OCI-LY1 (cell line): ENCODE measurements around the gene SPACDR.
A peak's percentile ranks its signal among the peaks of the same experiment; 100 is the strongest.

ENCODE experiments used
- H2AFZ ChIP-seq: fragments of 200-600 bp; sonication (generic), shearing (Covaris generic); 2 replicates; pipeline ENCODE4 v1.6.0; 2014; ENCODE audit warnings: antibody characterized with exemption, mild to moderate bottlenecking, low read length
- H3F3A ChIP-seq: fragments of 200-600 bp; sonication (generic), shearing (Covaris generic); 2 replicates; pipeline ENCODE4 v1.6.0; 2014; ENCODE audit warnings: mild to moderate bottlenecking, antibody characterized with exemption, low read length, moderate library complexity; ENCODE audit not compliant: insufficient read depth
- H3K27ac ChIP-seq: fragments of 200-600 bp; sonication (generic); 2 replicates; pipeline ENCODE4 v1.5.1; 2014; ENCODE audit warnings: low read length, mixed run types, mild to moderate bottlenecking, low read depth; ENCODE audit not compliant: poor library complexity, severe bottlenecking
- H3K27me3 ChIP-seq: fragments of 200-600 bp; sonication (generic); 2 replicates; pipeline ENCODE4 v1.6.0; 2014; ENCODE audit warnings: antibody characterized with exemption, mild to moderate bottlenecking, low read length, moderate library complexity; ENCODE audit not compliant: insufficient read depth
- H3K36me3 ChIP-seq: fragments of 200-600 bp; sonication (generic); 2 replicates; pipeline ENCODE4 v1.6.1; 2014; ENCODE audit warnings: mild to moderate bottlenecking, antibody characterized with exemption, low read length, moderate library complexity, mixed read lengths; ENCODE audit not compliant: insufficient read depth
- H3K4me1 ChIP-seq: fragments of 200-600 bp; sonication (generic); 2 replicates; pipeline ENCODE4 v1.5.1; 2014; ENCODE audit warnings: mild to moderate bottlenecking, low read length, moderate library complexity; ENCODE audit not compliant: insufficient read depth, severe bottlenecking
- H3K4me2 ChIP-seq: fragments of 200-600 bp; sonication (generic), shearing (Covaris generic); 2 replicates; pipeline ENCODE4 v1.6.1; 2014; ENCODE audit warnings: low read length
- H3K4me3 ChIP-seq: fragments of 200-600 bp; sonication (generic); 2 replicates; pipeline ENCODE4 v1.5.1; 2014; ENCODE audit warnings: low read length, low read depth, mild to moderate bottlenecking, mixed read lengths; ENCODE audit not compliant: poor library complexity, severe bottlenecking
- H3K79me2 ChIP-seq: fragments of 200-600 bp; shearing (Covaris generic); 2 replicates; pipeline ENCODE4 v1.6.1; 2016; ENCODE audit warnings: mixed run types, low read length, mixed read lengths; ENCODE audit not compliant: insufficient read depth
- H3K9ac ChIP-seq: fragments of 200-600 bp; sonication (generic), shearing (Covaris generic); 2 replicates; pipeline ENCODE4 v1.6.1; 2014; ENCODE audit warnings: mild to moderate bottlenecking, low read length, mixed read lengths
- H3K9me2 ChIP-seq: fragments of 200-600 bp; sonication (generic), shearing (Covaris generic); 2 replicates; pipeline ENCODE4 v1.6.1; 2014; ENCODE audit warnings: low read depth, mild to moderate bottlenecking, low read length, mixed read lengths
- H3K9me3 ChIP-seq: fragments of 200-600 bp; shearing (Covaris generic); 2 replicates; pipeline ENCODE4 v1.6.1; 2014; ENCODE audit warnings: low read length, mixed read lengths
- H4K20me1 ChIP-seq: fragments of 200-600 bp; sonication (generic), shearing (Covaris generic); 2 replicates; pipeline ENCODE4 v1.6.0; 2016; ENCODE audit warnings: mild to moderate bottlenecking, low read length; ENCODE audit not compliant: insufficient read depth
- CTCF ChIP-seq: fragments of 200-600 bp; sonication (generic), shearing (Covaris generic); IDR thresholded peaks from 2 replicates; pipeline ENCODE4 v1.5.1; 2017; ENCODE audit warnings: mild to moderate bottlenecking, antibody characterized with exemption, low read length, moderate library complexity, mixed read lengths
- EZH2 ChIP-seq: fragments of 200-600 bp; sonication (generic), shearing (Covaris generic); IDR thresholded peaks from 2 replicates; pipeline ENCODE4 v1.8.0; 2017; ENCODE audit warnings: borderline replicate concordance, mixed run types, mild to moderate bottlenecking, antibody characterized with exemption, low read length, moderate library complexity, mixed read lengths

Gene SPACDR

GRCh38 chr7:100437150-100438100, 26.6 kb downstream of the SPACDR start:
- H2AFZ ChIP-seq = no peak overlapping the region
- H3K4me1 ChIP-seq = peaks cover 37% of the 10 kb centered on the region
- no peaks in the 10 kb centered on the region for H3K27me3 ChIP-seq
- H4K20me1 ChIP-seq = no peaks in the 10 kb centered on the region
- TF ChIP-seq EZH2 (no peak), CTCF (no peak)
- no peaks in the 10 kb centered on the region for H3K9me2 ChIP-seq
- peak overlapping the region; percentile 65 for H3K27ac ChIP-seq
- H3K9me3 ChIP-seq = no peaks in the 10 kb centered on the region
- peak overlapping the region; percentile 65; the same call in 1 of the 2 replicates for H3K9ac ChIP-seq
- peak overlapping the region; percentile 93; the same call in 1 of the 2 replicates for H3K4me2 ChIP-seq
- H3F3A ChIP-seq = 0 out of 2 replicates have a peak, but pooled peaks cover 5% of the 10 kb centered on the region
- peak overlapping the region; percentile 84 for H3K4me3 ChIP-seq
- peaks cover 6% of the 10 kb centered on the region; the same call in 1 of the 2 replicates for H3K79me2 ChIP-seq
- peaks cover 34% of the 10 kb centered on the region for H3K36me3 ChIP-seq

DNA sequence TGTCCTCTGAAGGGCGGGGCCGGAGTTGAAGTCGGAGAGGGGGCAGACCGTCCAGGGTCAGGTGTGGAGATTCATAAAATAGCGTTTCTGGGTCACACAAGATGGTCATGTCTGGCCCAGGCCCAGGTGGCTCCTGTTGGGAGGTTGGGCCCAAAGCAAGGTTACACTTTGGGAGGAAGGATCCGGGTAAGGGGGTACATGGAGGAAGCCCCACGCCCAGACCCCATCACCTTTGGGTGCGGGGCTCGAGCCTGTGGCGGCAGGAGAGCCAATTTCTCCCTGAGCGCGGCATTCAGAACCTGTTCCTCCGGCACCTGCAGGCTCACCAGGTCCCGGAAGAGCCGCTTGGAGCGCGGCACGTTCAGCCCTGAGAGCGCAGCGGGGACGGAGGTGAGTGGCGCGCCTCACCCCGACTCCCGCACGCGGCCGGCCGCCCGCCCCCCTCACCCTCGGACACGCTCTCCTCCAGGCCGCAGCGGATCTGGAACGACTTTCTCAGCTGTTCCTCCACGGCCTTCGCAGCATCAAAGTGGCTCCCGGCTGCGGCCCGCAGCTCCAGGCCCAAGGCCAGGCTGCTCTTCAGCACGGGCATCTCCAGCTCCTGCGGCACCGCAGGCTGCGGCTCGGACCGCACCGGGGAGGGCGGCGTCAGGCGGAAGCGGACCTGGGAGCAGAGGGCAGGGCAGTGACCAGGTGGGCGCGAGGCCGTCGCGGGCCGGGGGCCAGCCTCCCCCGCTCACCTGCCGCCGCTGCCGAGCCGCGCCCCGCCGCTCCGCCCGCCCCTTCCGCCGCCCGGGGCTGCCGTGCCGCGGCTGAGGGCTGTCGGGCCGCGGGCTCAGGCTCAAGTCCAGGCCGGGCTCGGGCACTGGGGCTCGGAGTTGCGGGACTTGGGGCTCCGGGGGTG, 28.4 kb downstream of the SPACDR start:
- Histone ChIP-seq H3K4me3 (peak overlapping the region; percentile 84), H3K27me3 (no peaks in the 10 kb centered on the region), H2AFZ (no peak overlapping the region), H3K4me2 (peak overlapping the region; percentile 93), H3K9me2 (no peaks in the 10 kb centered on the region), H3K36me3 (peaks cover 52% of the 10 kb centered on the region), H4K20me1 (no peaks in the 10 kb centered on the region), H3F3A (0 out of 2 replicates have a peak, but pooled peaks cover 9% of the 10 kb centered on the region), H3K79me2 (peaks cover 6% of the 10 kb centered on the region; the same call in 1 of the 2 replicates), H3K27ac (peak overlapping the region; percentile 92), H3K9ac (peak overlapping the region; percentile 91), H3K4me1 (peaks cover 55% of the 10 kb centered on the region), H3K9me3 (no peaks in the 10 kb centered on the region)
- TF ChIP-seq EZH2 = no peak

- Histone ChIP-seq H3K27ac (peak overlapping the region; percentile 92), H3K4me2 (peak overlapping the region; percentile 93), H3K9me3 (no peaks in the 10 kb centered on the region), H3K9me2 (no peaks in the 10 kb centered on the region), H4K20me1 (no peaks in the 10 kb centered on the region), H3K4me1 (peaks cover 58% of the 10 kb centered on the region), H3K79me2 (peaks cover 6% of the 10 kb centered on the region; the same call in 1 of the 2 replicates), H3K27me3 (no peaks in the 10 kb centered on the region), H3K36me3 (peaks cover 52% of the 10 kb centered on the region), H3F3A (0 out of 2 replicates have a peak, but pooled peaks cover 9% of the 10 kb centered on the region), H3K4me3 (peak overlapping the region; percentile 84), H2AFZ (no peak overlapping the region), H3K9ac (peak overlapping the region; percentile 91)
- no peak for TF ChIP-seq CTCF
- TF ChIP-seq EZH2 = no peak
These were observed 29.5 kb downstream of the SPACDR start for GRCh38 chr7:100434297-100435144.
